A673 (cell line): Measurements from ENCODE around the gene PLA2G6. TPM values are rescaled to one million over a fixed set of nuclear protein-coding genes. Genes with fewer than 3 reads are reported as not detected.

ENCODE experiments used
- BruUV-seq: library from RNA; stranded (reverse); fragments of 400-500 nt; replicated peaks from 2 replicates; lab custom pipeline; 2021; lab: Mats Ljungman, UMichigan
- CTCF ChIA-PET: fragments of 300-600 bp; sonication (Branson Sonifier 250); formaldehyde crosslinking; loops from one replicate; lab custom pipeline; 2022; ENCODE audit warnings: antibody characterized with exemption; lab: Charles Lee
- POLR2A ChIA-PET: fragments of 300-600 bp; sonication (Branson Sonifier 250); formaldehyde crosslinking; loops from one replicate; lab custom pipeline; 2022; ENCODE audit warnings: antibody characterized with exemption; ENCODE audit not compliant: low non-redundant PET; lab: Charles Lee
- DNase-seq: peaks from one replicate; pipeline ENCODE4 v3.0.0-alpha.2; 2015; ENCODE audit warnings: low spot score
- H3K27ac ChIP-seq: fragments of 200-600 bp; sonication (generic); 2 replicates; pipeline ENCODE4 v1.5.1; 2016; ENCODE audit warnings: mixed run types, low read depth, mild to moderate bottlenecking, mixed read lengths, antibody characterized with exemption, low read length; ENCODE audit not compliant: poor library complexity, severe bottlenecking
- H3K27me3 ChIP-seq: fragments of 200-600 bp; sonication (generic); replicated peaks from 2 replicates; pipeline ENCODE4 v1.6.1; 2017; ENCODE audit warnings: mixed run types, low read depth, mild to moderate bottlenecking, mixed read lengths, antibody characterized with exemption, low read length; ENCODE audit not compliant: insufficient read depth, poor library complexity
- H3K36me3 ChIP-seq: fragments of 200-600 bp; sonication (generic); 2 replicates; pipeline ENCODE4 v1.6.1; 2016; ENCODE audit warnings: mixed run types, mild to moderate bottlenecking, mixed read lengths, antibody characterized with exemption, low read length; ENCODE audit not compliant: insufficient read depth, poor library complexity, severe bottlenecking
- H3K4me1 ChIP-seq: fragments of 200-600 bp; sonication (generic); 2 replicates; pipeline ENCODE4 v1.6.1; 2017; ENCODE audit warnings: mixed run types, mild to moderate bottlenecking, mixed read lengths, antibody characterized with exemption, low read length; ENCODE audit not compliant: insufficient read depth, poor library complexity, severe bottlenecking
- H3K4me3 ChIP-seq: fragments of 200-600 bp; sonication (generic); 2 replicates; pipeline ENCODE4 v1.5.1; 2016; ENCODE audit warnings: low read depth, mixed run types, mild to moderate bottlenecking, mixed read lengths, low read length; ENCODE audit not compliant: poor library complexity, severe bottlenecking
- H3K9me3 ChIP-seq: fragments of 200-600 bp; sonication (generic); 2 replicates; pipeline ENCODE4 v1.6.1; 2016; ENCODE audit warnings: mixed run types, low read depth, mild to moderate bottlenecking, mixed read lengths, antibody characterized with exemption, low read length; ENCODE audit not compliant: poor library complexity, severe bottlenecking
- CTCF ChIP-seq: fragments of 300-800, 200-600 bp; sonication (generic); conservative IDR thresholded peaks from 2 replicates; pipeline ENCODE4 v1.5.1; 2017; ENCODE audit warnings: low read depth, mild to moderate bottlenecking, antibody characterized with exemption, low read length, moderate library complexity, mixed read lengths
- EZH2 ChIP-seq: fragments of 200-600 bp; sonication (generic); IDR thresholded peaks from 2 replicates; pipeline ENCODE4 v1.6.1; 2017; ENCODE audit warnings: borderline replicate concordance, low read depth, mild to moderate bottlenecking, mixed read lengths, antibody characterized with exemption, low read length; ENCODE audit not compliant: poor library complexity, severe bottlenecking
- intact Hi-C: fragments of 100-400 bp; cut with micrococcal nuclease; formaldehyde crosslinking; loops from one replicate; pipeline ENCODE4 v1.10.0; 2022; ENCODE audit not compliant: unreplicated experiment
- total RNA-seq: library from RNA; stranded (reverse); gene quantifications from 2 replicates; pipeline ENCODE4 v1.2.3, GENCODE V29; 2021

PLA2G6 gene
- total RNA-seq, 1 experiment from 2014 or later = 31.8 TPM

- POLR2A ChIA-PET = no interaction called here
- DNase-seq = no peak
- BruUV-seq = no TSS peak
Measured at GRCh38 chr22:38062791-38063190, 118.8 kb downstream of the PLA2G6 start.

More at GRCh38 chr22:38062791-38063190, 118.8 kb downstream of the PLA2G6 start:
- TF ChIP-seq CTCF = no peak
- no peak for TF ChIP-seq EZH2
- H3K27me3 ChIP-seq = no peaks in the 10 kb centered on the region
- no peaks in the 10 kb centered on the region for H3K36me3 ChIP-seq
- CTCF ChIA-PET = no interaction called here
- H3K27ac ChIP-seq = no peak overlapping the region
- H3K4me3 ChIP-seq = no peak overlapping the region
- intact Hi-C loops = no loop called here
- peaks cover 5% of the 10 kb centered on the region for H3K4me1 ChIP-seq
- no peaks in the 10 kb centered on the region for H3K9me3 ChIP-seq

Other genes starting within 250 kb of the PLA2G6 start
- gene C22orf23, start 228.2 kb downstream of the PLA2G6 start, total RNA-seq = 0.64 and 0.66 TPM in 2 replicates
- 150 and 162 TPM in 2 replicates for gene POLR2F, start 228.1 kb downstream of the PLA2G6 start, total RNA-seq
- gene SOX10, start 197.3 kb downstream of the PLA2G6 start, total RNA-seq = not detected in 2 replicates
- gene PICK1, start 124.4 kb downstream of the PLA2G6 start, total RNA-seq = 24.8 and 26.6 TPM in 2 replicates
- not detected in 2 replicates for gene SLC16A8, start 97.6 kb downstream of the PLA2G6 start, total RNA-seq
- gene BAIAP2L2, start 71.1 kb downstream of the PLA2G6 start, total RNA-seq = 1.6 and 2.5 TPM in 2 replicates
- gene MAFF, start 20.2 kb upstream of the PLA2G6 start, total RNA-seq = 5.0 and 6.3 TPM in 2 replicates
- gene TMEM184B, start 91.2 kb upstream of the PLA2G6 start, total RNA-seq = 45.6 and 50.9 TPM in 2 replicates
- gene CSNK1E, start 135.6 kb upstream of the PLA2G6 start, total RNA-seq = 196 and 200 TPM in 2 replicates